HTERT RPE-1 (cell line): ENCODE data around the gene CDK5.

Experiments used
- in situ Hi-C: fragments of 300-500 bp; cut with MboI; formaldehyde crosslinking; loops from 4 replicates; pipeline ENCODE4 v1.14.3; 2020; ENCODE audit warnings: low sequenced_read_pairs

CDK5 gene

DNA sequence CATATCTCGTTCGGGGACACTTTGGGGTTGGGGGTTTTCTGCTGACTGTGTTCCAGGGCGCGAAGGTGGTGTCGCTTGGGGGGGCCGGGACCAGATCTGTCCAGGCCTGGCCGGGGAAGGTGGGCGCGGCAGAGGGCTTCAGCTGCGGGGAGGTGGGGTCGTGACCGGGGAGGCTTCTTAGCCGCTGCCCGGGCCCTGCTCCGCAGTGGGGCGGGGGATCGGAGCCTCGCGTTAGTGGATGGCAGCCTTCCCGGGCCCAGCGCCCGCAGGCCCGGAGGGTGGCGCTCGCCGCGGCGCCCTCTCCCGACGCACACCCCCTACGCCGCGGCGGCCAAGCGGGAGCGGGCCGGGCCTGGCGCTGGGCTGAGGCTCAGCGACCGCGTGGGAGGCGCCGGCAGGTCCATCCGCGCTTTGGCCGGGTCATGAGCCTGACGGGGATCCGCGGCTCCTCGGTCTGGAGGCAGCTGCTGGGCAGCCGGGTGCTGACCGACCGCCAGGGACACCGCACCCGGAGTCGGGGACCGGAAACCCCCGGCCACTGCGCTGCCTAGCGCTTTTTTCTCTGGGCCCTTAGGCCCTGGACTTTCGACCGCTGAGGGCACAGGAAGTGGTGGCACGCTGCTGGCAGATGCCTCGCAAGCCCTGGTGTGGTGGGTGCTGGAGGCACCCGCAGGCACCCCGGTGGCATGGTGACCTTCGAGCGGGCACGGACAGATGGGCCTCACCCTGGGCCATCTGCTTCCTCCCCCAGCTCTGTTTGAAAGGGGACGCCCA lies 29.7 kb upstream of the CDK5 start:
- in situ Hi-C loops: no loop called here

DNA sequence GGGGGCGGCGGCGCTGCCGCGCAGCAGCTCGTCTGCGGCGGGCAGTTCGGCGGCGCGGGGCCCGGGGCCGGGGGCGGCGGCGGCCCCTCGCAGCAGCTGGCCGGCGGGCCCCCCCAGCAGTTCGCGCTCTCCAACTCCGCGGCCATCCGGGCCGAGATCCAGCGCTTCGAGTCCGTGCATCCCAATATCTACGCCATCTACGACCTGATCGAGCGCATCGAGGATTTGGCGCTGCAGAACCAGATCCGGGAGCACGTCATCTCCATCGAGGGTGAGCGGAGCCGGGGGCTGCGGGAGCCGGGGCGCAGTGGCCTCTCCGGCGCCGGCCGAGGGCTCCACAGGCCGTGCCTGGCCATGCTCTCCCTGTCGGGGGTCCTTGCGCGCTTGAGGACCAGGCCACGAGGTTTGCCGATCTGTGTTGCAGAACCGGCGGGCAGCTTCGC lies 29.1 kb upstream of the CDK5 start:
- in situ Hi-C loops: no loop called here

DNA sequence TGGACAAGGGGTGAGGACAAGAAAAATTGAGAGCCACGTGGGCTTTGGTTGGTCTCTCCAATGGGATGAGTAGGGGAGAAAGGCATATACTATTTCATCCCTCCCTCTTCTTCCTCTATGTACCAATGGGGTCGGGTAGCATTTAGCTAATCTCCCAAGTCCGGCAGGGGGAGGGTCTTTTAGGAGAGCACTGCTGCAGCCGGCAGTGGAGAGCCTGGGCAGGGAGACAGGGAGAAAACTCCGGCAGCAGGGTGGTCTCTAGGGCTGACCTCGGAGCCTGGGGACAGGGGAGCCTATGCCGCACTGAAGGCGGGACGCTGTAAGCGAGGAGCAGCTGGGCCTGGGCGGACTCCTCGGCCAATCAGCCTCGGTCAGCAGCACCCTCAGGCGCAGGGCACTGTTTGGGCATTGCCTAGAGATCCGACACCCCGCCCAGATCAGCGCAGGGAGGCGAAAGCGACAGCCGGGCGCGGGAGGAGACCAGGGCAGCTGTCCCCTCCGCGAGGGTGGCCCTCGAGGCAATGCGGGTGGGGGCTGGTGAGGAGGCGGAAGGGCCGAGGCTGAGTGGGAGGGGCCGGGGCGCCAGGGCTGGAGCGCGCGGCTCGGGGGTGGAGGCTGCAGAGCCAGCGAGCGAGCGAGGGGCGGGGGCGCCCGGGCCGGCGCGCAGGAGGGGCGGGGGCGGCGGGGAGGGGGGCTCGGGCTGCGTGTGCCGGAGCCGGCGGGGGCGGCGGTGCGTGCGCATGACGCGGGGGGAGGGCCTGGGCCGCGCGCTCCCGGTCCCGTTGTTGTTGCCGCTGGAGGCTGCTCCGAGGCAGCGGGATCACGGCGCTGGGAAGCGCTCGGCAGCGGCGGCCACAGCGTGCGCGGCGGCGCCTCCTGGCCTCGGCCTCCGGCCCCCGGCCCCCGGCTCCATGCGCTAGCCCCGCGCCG lies 28.3 kb upstream of the CDK5 start, which contains the start of gene AGAP3:
AGAP3 (plus strand) TSS at position 785 of the 930 bp plus-strand sequence. CDS start 267 bp downstream, outside the sequence.
- in situ Hi-C loops: no loop called here

DNA sequence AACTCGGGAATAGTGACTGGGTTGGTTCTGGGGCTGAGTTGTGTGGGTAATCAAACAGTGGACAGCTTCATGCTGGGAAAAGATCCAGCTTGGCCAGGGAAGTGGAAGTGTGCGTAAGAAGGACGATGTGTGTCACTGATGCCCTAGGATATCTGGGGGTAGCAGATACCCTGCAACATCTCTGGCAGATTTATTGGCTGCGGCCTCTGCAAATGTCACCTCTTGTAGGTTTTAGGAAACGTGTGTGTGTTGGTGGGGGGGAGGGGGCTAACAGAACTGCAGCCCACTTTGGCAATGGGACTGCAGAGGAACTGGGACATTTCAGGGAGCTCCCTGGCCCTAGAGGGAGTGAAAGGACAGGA lies 27.6 kb upstream of the CDK5 start:
- in situ Hi-C loops: no loop called here

DNA sequence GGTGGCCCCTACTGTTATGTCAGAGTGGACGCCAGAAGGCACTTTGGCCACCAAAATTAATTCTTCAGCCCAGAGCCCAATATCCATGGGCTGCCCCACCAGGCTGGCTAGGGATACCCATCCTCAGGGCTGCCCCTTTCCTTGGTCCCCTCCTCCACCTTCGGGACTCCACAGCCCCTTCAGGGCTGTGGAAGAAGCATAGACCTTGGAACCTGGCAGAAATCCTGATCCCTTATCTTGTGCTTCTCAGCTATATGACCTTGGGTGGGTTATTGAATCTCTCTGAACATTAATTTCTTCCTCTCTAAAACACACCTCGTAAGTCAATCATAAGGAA lies 26.1 kb upstream of the CDK5 start:
- in situ Hi-C loops: no loop called here

DNA sequence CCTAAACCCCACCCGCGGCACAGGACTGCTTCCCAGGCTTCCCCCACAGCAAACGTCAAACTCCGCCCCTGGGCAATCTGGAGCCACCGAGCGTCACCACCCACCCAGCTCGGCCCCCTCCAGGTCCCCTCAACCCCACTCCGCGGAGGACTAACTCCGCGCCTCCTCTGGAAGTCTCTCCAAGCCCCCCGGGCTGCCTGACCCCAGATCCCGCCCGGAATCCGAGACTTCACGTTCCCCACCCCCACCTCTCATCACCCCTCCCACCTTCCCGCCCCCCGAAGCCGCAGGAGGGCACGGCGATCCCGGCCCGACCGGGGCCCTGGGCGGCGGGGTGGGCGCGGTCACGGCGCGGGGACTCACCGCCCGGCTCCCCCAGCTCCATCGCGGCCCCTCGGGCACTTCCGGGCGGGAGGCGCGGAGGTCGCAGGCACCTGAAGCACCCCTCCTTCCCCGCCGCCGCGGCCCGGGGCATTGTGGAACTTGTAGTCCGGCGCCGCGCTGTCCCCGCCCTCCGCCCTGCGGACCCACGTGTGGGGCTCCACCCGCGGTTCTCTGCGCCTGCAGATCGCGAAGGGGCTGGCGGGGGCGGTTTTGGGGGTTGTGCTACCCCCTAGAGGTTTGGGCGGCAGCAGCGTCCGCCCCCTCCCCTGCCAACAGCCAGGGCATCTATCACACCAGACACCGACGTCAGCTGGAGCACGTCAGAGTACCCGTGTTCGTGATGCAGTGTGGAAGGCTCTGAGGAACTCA lies 25.6 kb upstream of the CDK5 start, which contains the start of gene TMUB1:
TMUB1 (minus strand) TSS at position 423 of the 753 bp plus-strand sequence. CDS start 930 bp downstream, outside the sequence.
- in situ Hi-C loops: no loop called here

DNA sequence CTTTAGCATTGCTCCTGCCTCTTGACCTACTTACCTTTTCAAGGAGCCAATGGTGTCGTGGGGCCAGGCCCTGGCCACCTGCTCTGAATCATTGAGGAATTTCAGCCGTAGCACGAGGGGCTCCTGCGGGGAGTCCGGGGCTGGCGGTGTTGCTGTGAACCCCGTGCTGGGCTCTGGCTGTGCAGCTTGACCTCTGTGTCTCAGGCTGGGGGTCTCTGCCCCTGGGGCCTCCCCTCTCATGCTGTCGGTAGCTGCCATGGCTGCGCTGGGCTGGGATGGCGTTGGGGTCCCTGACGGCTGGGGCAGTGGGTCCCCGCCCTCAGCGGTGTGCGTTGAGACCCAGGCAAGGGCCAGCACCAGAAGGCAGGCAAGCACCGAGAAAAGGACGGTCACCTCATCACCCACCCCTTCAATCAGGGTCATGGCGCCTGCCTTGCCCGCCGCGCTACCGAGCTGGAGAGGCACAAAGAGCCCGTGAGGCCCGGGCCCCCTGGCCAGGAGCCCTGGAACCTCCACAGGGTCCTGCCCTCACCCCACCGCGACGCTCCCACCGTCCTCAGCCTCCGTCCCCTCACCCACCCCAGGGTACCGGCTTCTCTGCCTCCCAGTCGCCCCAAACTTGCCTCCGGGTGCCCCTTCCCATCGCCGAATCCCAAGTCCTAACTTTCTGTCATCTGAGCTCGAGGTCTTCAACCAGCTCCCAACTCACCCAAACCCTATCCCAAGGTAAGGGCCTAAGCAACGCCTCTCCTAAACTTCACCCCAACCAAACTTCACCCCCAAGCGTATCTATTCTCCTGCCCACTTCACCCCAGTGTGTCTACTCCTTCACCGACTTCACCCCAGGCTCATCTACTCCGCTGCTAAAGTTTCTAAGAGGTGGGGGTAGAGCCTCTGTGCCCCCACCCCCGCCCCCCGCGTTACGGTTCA lies 24.7 kb upstream of the CDK5 start:
- in situ Hi-C loops: no loop called here

DNA sequence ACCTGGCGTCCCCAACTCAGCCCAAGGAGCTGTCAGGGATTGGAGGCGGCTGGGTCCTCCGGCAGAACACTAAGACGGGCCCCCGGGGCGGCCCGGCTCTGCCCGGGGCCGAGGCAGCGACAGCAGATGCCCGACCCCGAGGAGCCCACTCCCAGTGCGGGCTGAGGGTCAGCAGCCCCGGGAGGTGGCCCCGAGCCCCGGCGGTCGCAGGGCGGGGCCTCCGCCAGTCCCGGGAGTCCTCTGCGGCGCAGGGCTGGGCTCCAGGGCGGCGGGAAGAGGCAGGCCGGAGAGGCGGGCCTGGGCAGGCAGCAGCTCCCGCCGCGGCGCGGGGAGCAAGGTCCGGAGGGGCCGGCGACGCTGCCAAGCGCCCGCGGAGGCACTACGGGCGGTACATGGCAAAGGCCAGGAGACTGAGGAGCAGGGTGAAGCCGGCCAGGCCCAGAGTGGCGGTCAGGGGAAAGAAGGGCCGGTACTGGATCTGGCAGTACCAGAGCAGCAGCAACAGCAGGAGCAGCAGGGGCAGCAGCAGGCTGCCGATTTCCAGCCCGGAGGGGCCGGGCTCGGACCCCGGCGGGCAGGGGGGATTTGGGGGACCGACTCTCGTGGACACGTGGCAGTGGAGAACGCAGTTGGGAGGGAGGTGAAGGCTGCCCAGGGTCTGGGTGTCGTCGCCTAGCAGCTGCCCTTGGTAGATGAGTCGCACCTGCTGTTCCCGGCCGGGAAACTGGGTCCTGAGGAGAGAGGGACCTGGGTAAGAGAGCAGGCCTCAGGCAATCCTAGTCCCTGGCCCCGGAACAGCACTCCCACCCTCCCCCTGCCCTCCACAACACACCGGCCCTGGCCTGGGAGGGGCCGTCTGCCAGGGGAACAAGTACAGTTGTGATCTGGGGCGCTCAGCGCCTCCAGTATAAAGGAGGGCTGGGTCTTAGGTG lies 23.7 kb upstream of the CDK5 start:
- in situ Hi-C loops: no loop called here

DNA sequence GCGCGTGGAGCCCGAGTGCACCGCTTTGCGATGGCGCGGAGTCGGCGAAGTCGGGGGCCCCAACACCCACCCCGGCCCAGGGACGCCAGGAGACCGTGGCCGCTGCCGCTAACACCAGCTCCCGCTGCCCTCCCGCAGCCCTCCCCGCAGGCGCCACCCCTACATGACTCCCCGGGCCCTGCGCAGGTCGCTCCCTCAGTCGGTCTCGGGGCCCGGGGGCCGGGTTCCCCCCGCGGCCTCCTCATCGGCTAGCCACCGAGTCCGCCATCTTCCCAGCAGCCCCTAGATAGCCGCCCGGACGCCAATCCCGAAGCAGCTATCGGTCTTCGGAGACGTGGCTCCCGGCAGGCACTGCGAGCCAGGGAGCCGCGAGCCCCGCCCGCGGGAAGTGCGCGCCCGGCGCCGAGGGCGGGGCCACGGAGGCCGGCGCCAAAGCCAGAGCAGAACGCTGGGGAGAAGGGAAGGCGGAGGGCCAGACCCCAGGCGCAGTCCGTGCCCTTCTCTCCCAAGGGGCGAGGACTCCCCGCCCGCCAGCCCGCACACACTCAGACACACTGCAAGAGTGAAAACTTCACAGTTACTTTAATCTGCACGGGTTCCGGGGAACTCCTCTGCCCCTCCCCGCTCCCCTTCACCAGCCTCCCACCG lies 22.9 kb upstream of the CDK5 start, which contains the start of gene FASTK:
FASTK (minus strand) TSS at position 288 of the 648 bp plus-strand sequence; CDS start at position 245, 43 bp downstream.
- in situ Hi-C loops: no loop called here

DNA sequence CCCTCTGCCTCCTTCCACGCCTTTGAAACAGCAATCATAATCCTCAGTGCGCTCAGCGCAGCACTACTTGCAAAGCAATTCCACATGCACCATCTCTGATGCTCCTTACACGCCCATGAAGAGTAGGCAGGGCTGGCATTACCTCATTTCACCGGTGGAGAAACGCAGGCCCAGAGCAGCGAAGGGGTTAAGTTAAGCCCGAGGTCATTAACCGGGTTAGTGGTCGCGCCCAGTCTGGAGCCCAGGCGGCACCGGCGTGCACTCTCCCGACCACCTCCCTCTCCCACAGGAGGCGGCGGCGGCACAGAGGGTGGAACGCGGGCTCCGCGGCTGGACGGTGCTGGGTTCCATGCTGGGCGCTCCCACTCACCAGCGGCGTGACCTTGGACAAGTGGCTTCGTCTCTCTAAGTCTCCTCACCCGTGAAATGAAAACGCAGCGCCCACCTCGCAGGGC lies 22.4 kb upstream of the CDK5 start:
- in situ Hi-C loops: no loop called here

DNA sequence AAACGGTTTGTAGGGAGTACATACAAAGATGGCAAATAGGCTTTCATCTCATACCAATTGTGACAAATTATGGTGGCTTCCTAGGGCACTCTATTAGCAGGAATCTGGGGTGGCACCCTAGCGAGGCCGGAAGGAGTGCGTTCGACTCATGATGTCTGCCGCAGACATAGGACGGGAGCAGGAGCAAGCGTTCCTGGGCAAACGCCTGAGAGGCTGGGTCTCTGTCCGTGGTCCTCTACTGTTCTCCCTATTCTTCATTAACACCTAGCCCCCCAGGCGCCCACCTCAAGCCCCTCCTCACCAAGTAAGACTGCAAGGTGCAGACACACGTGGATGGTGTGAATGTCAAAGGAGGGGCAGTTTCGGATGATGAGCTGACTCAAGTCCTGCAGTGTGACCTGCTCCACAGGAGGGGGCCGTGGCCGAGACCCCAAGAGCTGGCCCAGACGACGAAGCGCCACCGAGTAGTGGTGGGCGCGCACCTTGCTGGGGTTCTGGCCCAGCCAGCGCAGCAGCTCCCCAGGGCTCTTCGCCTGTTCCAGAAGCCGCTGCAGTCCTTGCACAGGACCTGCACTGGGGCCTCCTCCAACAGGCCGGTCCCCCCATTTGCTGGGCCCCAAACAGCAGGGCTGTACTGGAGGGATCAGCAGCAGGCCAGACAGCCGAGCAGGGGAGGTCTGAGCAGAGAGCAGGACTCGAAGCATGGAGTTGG lies 21.7 kb upstream of the CDK5 start:
- in situ Hi-C loops: no loop called here

DNA sequence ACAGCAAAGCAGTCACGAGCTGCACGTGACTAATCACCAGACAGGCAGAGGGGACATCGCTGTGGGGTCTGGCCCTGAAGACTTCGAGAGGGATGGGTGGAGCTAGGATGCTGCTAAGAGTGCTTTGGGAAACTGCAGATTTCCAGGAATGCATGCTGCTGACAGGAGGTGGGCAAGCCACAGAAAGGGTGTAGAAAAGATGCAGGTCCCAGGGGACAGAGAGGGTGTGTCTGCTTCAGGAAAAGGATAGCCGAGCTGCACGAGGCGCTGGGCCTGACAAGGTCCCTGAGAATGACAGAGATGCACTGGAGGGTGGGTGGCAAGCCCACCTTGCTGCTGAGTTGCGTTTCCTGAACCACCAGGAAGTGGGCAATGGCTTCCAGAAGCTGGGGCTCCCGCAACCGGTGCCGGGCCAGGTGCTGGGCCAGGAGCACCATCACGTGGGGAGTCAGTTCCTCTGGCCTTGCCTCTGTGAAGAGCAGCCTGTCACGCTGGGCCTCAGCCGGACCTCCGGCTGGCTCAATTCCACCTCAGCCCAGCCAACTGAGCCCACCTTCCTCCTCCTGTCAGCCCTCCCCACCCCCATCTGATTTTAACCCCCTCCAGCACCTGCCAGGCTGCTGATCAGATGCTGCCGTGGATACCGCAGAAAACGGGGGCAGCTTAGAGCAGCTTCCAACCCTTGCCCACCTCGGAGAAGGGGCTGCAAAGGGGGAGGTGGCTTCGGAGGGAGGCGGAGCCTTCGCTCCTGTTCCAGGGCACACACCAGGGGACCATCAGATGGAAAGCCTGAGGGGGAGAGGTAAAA lies 20.7 kb upstream of the CDK5 start:
- in situ Hi-C loops: no loop called here

DNA sequence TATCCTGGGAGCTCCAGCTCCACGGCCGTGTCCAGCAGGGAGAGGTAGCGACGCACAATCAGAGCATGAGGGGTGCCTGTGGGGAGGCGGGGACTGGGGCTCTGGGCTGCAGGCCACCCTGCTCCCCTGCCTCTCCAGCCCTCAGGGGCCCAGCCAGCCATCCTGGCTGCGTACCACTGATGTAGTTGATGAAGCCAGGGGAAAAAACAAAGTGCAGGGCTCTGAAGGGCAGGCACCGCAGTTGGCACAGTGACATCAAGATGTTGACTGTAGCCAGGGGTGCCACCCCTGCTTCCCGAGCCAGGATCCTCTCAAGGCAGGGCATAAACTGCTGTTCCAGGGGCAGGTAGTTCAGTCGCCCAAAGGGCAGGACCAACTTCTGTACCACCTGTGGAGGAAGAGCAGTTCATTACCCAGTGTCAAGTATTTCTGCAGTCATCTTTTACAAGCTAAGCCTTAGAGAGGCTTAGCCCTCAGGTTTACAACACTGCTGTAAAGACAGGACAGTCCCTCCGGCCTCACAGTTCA lies 20.1 kb upstream of the CDK5 start:
- in situ Hi-C loops: no loop called here

DNA sequence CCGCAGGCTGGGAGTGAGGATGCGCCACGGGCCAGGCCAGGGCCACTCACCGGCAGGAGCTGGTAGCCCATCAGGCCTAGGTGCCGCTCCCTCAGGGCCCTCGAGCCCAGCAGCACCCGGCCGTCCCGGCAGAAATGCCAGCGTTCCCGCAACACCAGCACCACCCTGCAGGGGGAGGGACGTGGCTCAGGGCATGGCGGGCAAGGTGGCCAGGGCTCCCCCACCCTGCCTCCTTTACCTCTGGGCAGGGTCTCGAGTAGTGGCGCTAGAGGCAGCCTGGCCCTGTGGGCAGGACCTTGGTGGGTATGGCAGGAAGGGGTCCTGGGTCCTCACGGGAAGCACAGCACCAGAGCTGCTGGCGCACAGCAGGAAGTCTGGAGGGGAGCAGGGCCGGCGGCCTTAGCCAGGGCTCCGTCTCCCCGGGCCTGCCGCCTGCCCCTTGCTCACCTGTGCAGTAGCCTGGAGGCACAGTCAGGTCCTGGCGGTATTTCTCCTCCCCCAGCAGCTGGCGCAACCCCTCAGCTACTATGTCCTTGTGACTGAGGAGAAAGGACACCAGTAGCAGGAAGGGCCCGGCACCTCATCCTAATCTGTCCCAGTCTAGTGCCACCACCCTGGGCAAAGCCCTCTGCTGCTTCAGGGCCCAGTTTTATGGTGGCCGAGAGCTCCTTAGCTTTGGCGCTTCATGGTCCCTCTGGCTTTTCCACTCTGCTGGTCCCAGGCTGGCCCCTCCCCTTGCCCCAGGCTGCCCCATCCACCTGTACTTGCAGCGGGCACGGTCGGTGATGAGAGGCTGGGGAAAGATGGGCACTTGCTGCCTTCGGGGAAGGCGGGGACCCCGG lies 19.4 kb upstream of the CDK5 start:
- in situ Hi-C loops: no loop called here

DNA sequence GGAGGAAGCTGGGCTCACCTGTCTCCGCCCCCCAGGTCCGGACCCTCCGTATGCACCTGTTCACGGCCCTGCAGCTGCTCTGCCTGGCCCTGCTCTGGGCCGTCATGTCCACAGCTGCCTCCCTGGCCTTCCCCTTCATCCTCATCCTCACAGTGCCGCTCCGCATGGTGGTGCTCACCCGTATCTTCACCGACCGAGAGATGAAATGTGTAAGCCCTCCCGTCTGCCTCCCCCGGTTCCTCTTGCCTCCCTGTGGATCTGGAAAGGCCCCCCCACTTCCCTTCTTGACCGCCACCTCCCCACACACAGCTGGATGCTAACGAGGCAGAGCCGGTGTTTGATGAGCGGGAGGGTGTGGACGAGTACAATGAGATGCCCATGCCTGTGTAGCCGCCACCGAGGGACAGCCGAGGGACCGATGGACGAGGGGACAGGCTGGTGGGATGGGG lies 18.3 kb upstream of the CDK5 start:
- in situ Hi-C loops: no loop called here

DNA sequence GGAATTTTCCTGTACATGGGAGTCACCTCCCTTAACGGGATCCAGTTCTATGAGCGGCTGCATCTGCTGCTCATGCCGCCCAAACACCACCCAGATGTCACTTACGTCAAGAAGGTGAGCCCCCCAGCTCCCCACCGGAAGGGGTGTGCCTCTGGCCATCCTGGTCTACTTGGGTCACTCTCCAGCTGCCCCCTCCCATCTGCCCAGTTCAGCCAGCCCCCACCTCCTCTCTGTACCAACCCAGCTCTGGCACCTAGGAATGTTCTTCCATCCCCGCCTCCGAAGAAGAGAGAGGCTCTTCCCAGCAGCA lies 17.9 kb upstream of the CDK5 start:
- in situ Hi-C loops: no loop called here
